Right lobe of liver (tissue), 4 donors: Measurements from ENCODE around the gene ERC2.

Source experiments
- POLR2A ChIP-seq: fragments of 450-650 bp; IDR thresholded peaks from one replicate; pipeline ENCODE4 v1.6.1; 2017; ENCODE audit warnings: antibody characterized with exemption, mild to moderate bottlenecking
- TF ChIP-seq, protein P1 (sequence below), 4 donors: fragments of 200-600 bp in 3 of 4; fragments of 450-650 bp in 1 of 4; IDR thresholded peaks; one replicate each; pipeline versions ENCODE4 v1.5.1 to v1.8.0; 2016 to 2022; ENCODE audit warnings: antibody characterized with exemption in 4 of 4, mild to moderate bottlenecking in 2 of 4
- donor health status: DM: no; HTN: no; CAD: no.
- donor health status: DM: no; HTN: no; CAD: no.
- donor health status: DM: no; HTN: yes; CAD: no.

DNA sequence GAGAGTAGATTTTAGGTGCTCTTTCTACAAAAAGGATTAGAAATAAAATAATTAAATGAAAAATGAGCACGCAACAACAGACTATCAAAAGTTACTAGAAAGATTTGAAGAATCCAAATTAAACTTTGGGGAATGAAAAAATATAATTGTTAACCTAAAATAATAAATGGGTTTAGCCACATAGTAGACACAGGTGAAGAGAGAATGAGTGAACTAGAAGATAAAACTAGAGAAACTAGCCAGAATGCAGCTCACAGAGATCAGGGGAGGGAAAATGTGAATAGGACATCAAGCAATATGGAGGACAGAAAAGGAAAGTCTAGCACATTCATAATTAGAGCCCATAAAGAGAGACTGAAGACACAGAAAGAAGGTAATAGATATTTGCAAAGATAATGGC is 670.5 kb downstream of the ERC2 start:
- TF ChIP-seq, protein P1, sequence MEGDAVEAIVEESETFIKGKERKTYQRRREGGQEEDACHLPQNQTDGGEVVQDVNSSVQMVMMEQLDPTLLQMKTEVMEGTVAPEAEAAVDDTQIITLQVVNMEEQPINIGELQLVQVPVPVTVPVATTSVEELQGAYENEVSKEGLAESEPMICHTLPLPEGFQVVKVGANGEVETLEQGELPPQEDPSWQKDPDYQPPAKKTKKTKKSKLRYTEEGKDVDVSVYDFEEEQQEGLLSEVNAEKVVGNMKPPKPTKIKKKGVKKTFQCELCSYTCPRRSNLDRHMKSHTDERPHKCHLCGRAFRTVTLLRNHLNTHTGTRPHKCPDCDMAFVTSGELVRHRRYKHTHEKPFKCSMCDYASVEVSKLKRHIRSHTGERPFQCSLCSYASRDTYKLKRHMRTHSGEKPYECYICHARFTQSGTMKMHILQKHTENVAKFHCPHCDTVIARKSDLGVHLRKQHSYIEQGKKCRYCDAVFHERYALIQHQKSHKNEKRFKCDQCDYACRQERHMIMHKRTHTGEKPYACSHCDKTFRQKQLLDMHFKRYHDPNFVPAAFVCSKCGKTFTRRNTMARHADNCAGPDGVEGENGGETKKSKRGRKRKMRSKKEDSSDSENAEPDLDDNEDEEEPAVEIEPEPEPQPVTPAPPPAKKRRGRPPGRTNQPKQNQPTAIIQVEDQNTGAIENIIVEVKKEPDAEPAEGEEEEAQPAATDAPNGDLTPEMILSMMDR (IDR thresholded peaks at IDR 0.05) = no peak
- TF ChIP-seq POLR2A = no peak
